Activated naive CD4-positive, alpha-beta T cell treated with anti-CD3 and anti-CD28 coated beads for 36 hours (primary cell): ENCODE results near the gene EMILIN1. TPM values are rescaled to one million over a fixed set of nuclear protein-coding genes. Genes with fewer than 3 reads are reported as not detected.
"Not testable (repeated sequence)": the region's sequence is repeated elsewhere in the genome, so short reads cannot be mapped to it uniquely, and the experiment has no call there.

Experiments used
- CTCF ChIA-PET: fragments of 350-600 bp; sonication (Branson Sonifier 250); formaldehyde crosslinking; loops from one replicate; lab custom pipeline; 2021; ENCODE audit warnings: antibody characterized with exemption; lab: Charles Lee
- DNase-seq: peaks from one replicate; pipeline ENCODE4 v3.0.0-alpha.2; 2020
- H3K27ac Mint-ChIP-seq: one replicate; pipeline ENCODE4 v1.8.0; 2021; ENCODE audit warnings: mild to moderate bottlenecking, mixed read lengths
- H3K27me3 Mint-ChIP-seq: one replicate; pipeline ENCODE4 v1.8.0; 2021; ENCODE audit warnings: low read depth, mixed read lengths
- H3K36me3 Mint-ChIP-seq: one replicate; pipeline ENCODE4 v1.8.0; 2021; ENCODE audit warnings: low read depth, mixed read lengths
- H3K4me1 Mint-ChIP-seq: one replicate; pipeline ENCODE4 v1.8.0; 2021; ENCODE audit warnings: low read depth, mixed read lengths
- H3K4me3 Mint-ChIP-seq: one replicate; pipeline ENCODE4 v1.8.0; 2021; ENCODE audit warnings: mild to moderate bottlenecking, moderate library complexity, mixed read lengths
- H3K9me3 Mint-ChIP-seq: one replicate; pipeline ENCODE4 v1.8.0; 2021; ENCODE audit warnings: mixed read lengths
- intact Hi-C: fragments of 100-400 bp; cut with micrococcal nuclease; formaldehyde crosslinking; loops from one replicate; pipeline ENCODE4 v1.15.1; 2023
- total RNA-seq, 2 experiments: library from RNA; stranded (reverse); gene quantifications; one replicate each; pipeline ENCODE4 v1.2.3, GENCODE V29; 2021

Gene EMILIN1
- total RNA-seq, 2 experiments from 2014 or later: 0.15 to 0.29 TPM

GRCh38 chr2:27100036-27100435 lies 21.6 kb downstream of the EMILIN1 start:
- H3K9me3 Mint-ChIP-seq: no peaks in the 10 kb centered on the region
- peaks cover 12% of the 10 kb centered on the region for H3K4me1 Mint-ChIP-seq
- H3K4me3 Mint-ChIP-seq: no peak overlapping the region
- CTCF ChIA-PET: interaction anchor here (1.0 to 4.7 kb wide), 7 partner anchors 8 to 203 kb away, joined by 3 to 33 read pairs (median 5); no protein-coding TSS in a partner anchor
- no peaks in the 10 kb centered on the region for H3K27me3 Mint-ChIP-seq
- H3K36me3 Mint-ChIP-seq: peaks cover 1% of the 10 kb centered on the region
- intact Hi-C loops: no loop called here
- H3K27ac Mint-ChIP-seq: no peak overlapping the region
- DNase-seq: no peak

GRCh38 chr2:27102329-27102728 lies 23.9 kb downstream of the EMILIN1 start:
- no peak for DNase-seq
- Mint-ChIP-seq H3K27ac (no peak overlapping the region), H3K4me1 (no peaks in the 10 kb centered on the region), H3K27me3 (no peaks in the 10 kb centered on the region), H3K9me3 (no peaks in the 10 kb centered on the region), H3K4me3 (no peak overlapping the region), H3K36me3 (peaks cover 1% of the 10 kb centered on the region)
- intact Hi-C loops: no loop called here
- CTCF ChIA-PET: interaction anchor here (1.0 to 1.5 kb wide), 2 partner anchors 20 to 163 kb away, joined by 3 to 4 read pairs; no protein-coding TSS in a partner anchor

- no peak for DNase-seq
- Mint-ChIP-seq H3K36me3 (peaks cover 6% of the 10 kb centered on the region), H3K9me3 (no peaks in the 10 kb centered on the region), H3K27ac (no peak overlapping the region), H3K27me3 (peaks cover 6% of the 10 kb centered on the region), H3K4me1 (no peaks in the 10 kb centered on the region), H3K4me3 (no peak overlapping the region)
- intact Hi-C loops: no loop called here
- CTCF ChIA-PET: no interaction called here
Observed at GRCh38 chr2:27105981-27106380, 27.6 kb downstream of the EMILIN1 start.

- H3K27ac Mint-ChIP-seq: no peak overlapping the region
- no peaks in the 10 kb centered on the region for H3K9me3 Mint-ChIP-seq
- H3K4me3 Mint-ChIP-seq: no peak overlapping the region
- H3K4me1 Mint-ChIP-seq: no peaks in the 10 kb centered on the region
- peaks cover 6% of the 10 kb centered on the region for H3K36me3 Mint-ChIP-seq
- CTCF ChIA-PET: interaction anchor here (0.6 to 1.1 kb wide), 2 partner anchors 14 to 25 kb away, joined by 4 to 6 read pairs; no protein-coding TSS in a partner anchor
- intact Hi-C loops: no loop called here
- H3K27me3 Mint-ChIP-seq: peaks cover 6% of the 10 kb centered on the region
- DNase-seq: no peak
Observed at GRCh38 chr2:27108221-27108620, 29.8 kb downstream of the EMILIN1 start.

GRCh38 chr2:27109083-27109482 lies 30.7 kb downstream of the EMILIN1 start:
- CTCF ChIA-PET: interaction anchor here (0.6 to 1.3 kb wide), 5 partner anchors 9 to 162 kb away, joined by 3 to 6 read pairs (median 3); no protein-coding TSS in a partner anchor
- intact Hi-C loops: no loop called here
- no peak overlapping the region for H3K27ac Mint-ChIP-seq
- no peak overlapping the region for H3K4me3 Mint-ChIP-seq
- no peaks in the 10 kb centered on the region for H3K4me1 Mint-ChIP-seq
- no peaks in the 10 kb centered on the region for H3K9me3 Mint-ChIP-seq
- peaks cover 6% of the 10 kb centered on the region for H3K36me3 Mint-ChIP-seq
- DNase-seq: no peak
- peaks cover 6% of the 10 kb centered on the region for H3K27me3 Mint-ChIP-seq

- H3K27me3 Mint-ChIP-seq, DNase-seq, H3K36me3 Mint-ChIP-seq, H3K4me3 Mint-ChIP-seq, H3K27ac Mint-ChIP-seq, intact Hi-C loops, H3K9me3 Mint-ChIP-seq, H3K4me1 Mint-ChIP-seq: not testable (repeated sequence)
- CTCF ChIA-PET: interaction anchor here (1.3 kb wide), 1 partner anchor 11 kb away, joined by 3 read pairs; no protein-coding TSS in a partner anchor
Observed at GRCh38 chr2:27110603-27111352, 32.4 kb downstream of the EMILIN1 start.

GRCh38 chr2:27111392-27112078 lies 33.1 kb downstream of the EMILIN1 start:
- intact Hi-C loops, H3K36me3 Mint-ChIP-seq, DNase-seq, H3K9me3 Mint-ChIP-seq, H3K4me3 Mint-ChIP-seq, H3K4me1 Mint-ChIP-seq, H3K27ac Mint-ChIP-seq, H3K27me3 Mint-ChIP-seq: not testable (repeated sequence)
- CTCF ChIA-PET: interaction anchor here (0.6 kb wide), 2 partner anchors 77 to 95 kb away, joined by 3 read pairs; no protein-coding TSS in a partner anchor

- H3K4me3 Mint-ChIP-seq: no peak overlapping the region
- H3K4me1 Mint-ChIP-seq: peaks cover 9% of the 10 kb centered on the region
- intact Hi-C loops: no loop called here
- peaks cover 19% of the 10 kb centered on the region for H3K27me3 Mint-ChIP-seq
- CTCF ChIA-PET: interaction anchor here (1.3 kb wide), 1 partner anchor 22 kb away, joined by 3 read pairs; no protein-coding TSS in a partner anchor
- H3K9me3 Mint-ChIP-seq: no peaks in the 10 kb centered on the region
- H3K36me3 Mint-ChIP-seq: peaks cover 3% of the 10 kb centered on the region
- DNase-seq: no peak
- no peak overlapping the region for H3K27ac Mint-ChIP-seq
Observed at GRCh38 chr2:27115519-27115918, 37.1 kb downstream of the EMILIN1 start.

- CTCF ChIA-PET: interaction anchor here (0.7 to 1.0 kb wide), 2 partner anchors 18 to 52 kb away, joined by 3 read pairs; no protein-coding TSS in a partner anchor
- intact Hi-C loops: no loop called here
- Mint-ChIP-seq H3K36me3 (peaks cover 3% of the 10 kb centered on the region), H3K4me3 (peak overlapping the region; percentile 58), H3K27ac (no peak overlapping the region), H3K4me1 (peaks cover 10% of the 10 kb centered on the region), H3K27me3 (peaks cover 22% of the 10 kb centered on the region), H3K9me3 (no peaks in the 10 kb centered on the region)
- DNase-seq: no peak
Observed at GRCh38 chr2:27117995-27118524, 39.6 kb downstream of the EMILIN1 start.

GRCh38 chr2:27118525-27119329 lies 40.3 kb downstream of the EMILIN1 start, which contains the start of gene CGREF1:
CGREF1 (minus strand) TSS chr2:27119128; CDS start chr2:27104366, 14,762 bp downstream.
- intact Hi-C loops: no loop called here
- H3K4me3 Mint-ChIP-seq: peak within 1 kb of the TSS; percentile 71
- H3K27me3 Mint-ChIP-seq: peaks cover 22% of the 10 kb centered on the region
- CTCF ChIA-PET: interaction anchor here (0.7 to 1.0 kb wide), 2 partner anchors 19 to 51 kb away, joined by 3 read pairs; no protein-coding TSS in a partner anchor
- no peaks in the 10 kb centered on the region for H3K9me3 Mint-ChIP-seq
- no peak within 1 kb of the TSS for H3K27ac Mint-ChIP-seq
- H3K36me3 Mint-ChIP-seq: peaks cover 3% of the 10 kb centered on the region
- no peak for DNase-seq
- peaks cover 15% of the 10 kb centered on the region for H3K4me1 Mint-ChIP-seq

- intact Hi-C loops, H3K27ac Mint-ChIP-seq, CTCF ChIA-PET, H3K36me3 Mint-ChIP-seq, H3K9me3 Mint-ChIP-seq, DNase-seq: not testable (repeated sequence)
- Mint-ChIP-seq H3K4me1 (peaks cover 16% of the 10 kb centered on the region), H3K27me3 (peaks cover 22% of the 10 kb centered on the region), H3K4me3 (peak overlapping the region; percentile 71)
Observed at GRCh38 chr2:27119330-27119670, 40.9 kb downstream of the EMILIN1 start.
